Stimulated activated CD8-positive, alpha-beta memory T cell treated with anti-CD3 and anti-CD28 coated beads, Interleukin-12 subunit alpha, Interleukin-12 subunit beta, amount 100 ng/mL, for 4 hours (primary cell): Measurements from ENCODE around the gene ANKRD63.

Experiments
- DNase-seq: peaks from one replicate; pipeline ENCODE4 v3.0.0-alpha.2; 2020; ENCODE audit warnings: low read depth

Gene ANKRD63

DNA sequence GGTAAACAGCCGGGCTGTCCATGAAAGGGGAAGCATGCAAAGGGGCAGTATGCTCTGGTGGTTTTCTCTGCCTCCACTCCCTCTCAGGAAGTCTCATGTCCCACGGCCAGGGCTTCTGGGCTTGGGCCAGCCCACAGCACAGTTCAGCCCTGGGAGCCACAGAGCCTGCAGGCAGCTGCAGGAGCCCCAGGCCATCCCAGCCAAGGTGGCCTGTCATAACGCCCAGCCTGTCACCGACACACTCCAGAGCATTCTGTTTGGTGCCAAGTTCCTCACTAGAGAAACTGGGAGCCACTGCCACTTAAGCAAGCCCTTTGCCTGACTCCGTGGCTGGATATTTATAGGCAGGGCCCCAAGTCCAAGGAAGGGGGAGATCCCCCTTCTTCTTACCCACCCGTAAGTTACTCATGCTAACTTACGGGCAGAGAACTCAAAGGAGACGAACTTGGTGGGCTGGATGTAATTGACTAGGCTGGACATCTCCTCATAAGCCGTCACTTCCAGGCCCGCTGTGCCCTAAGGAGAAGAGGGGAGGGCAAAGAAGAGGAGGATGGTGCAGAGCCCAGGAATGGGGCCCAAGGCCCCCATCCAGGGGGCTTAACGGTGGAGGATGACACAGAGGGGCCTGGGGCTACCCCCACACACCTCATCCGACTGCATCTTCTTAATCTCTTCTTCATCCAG, 13.2 kb upstream of the ANKRD63 start:
- DNase-seq, result no peak

DNA sequence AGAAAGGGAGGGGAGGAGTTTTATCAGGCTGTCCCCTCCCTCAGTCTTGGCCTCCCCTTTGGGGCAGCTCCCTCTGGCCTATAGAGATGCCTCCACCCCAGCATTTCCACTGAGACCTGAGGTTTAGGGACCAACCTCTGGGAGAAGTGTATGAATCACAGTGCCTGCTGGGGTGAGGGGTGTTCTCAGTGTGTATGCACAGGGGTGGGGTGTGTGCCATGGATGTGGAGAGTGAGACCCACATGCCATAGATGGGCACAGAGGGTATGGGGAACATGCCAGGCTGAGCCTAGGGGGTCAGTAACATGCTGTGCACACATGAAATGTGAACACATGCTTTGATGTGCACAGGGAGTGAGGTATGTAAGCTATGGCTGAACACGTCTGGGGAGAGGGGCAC, 12.4 kb upstream of the ANKRD63 start:
- no peak for DNase-seq

DNA sequence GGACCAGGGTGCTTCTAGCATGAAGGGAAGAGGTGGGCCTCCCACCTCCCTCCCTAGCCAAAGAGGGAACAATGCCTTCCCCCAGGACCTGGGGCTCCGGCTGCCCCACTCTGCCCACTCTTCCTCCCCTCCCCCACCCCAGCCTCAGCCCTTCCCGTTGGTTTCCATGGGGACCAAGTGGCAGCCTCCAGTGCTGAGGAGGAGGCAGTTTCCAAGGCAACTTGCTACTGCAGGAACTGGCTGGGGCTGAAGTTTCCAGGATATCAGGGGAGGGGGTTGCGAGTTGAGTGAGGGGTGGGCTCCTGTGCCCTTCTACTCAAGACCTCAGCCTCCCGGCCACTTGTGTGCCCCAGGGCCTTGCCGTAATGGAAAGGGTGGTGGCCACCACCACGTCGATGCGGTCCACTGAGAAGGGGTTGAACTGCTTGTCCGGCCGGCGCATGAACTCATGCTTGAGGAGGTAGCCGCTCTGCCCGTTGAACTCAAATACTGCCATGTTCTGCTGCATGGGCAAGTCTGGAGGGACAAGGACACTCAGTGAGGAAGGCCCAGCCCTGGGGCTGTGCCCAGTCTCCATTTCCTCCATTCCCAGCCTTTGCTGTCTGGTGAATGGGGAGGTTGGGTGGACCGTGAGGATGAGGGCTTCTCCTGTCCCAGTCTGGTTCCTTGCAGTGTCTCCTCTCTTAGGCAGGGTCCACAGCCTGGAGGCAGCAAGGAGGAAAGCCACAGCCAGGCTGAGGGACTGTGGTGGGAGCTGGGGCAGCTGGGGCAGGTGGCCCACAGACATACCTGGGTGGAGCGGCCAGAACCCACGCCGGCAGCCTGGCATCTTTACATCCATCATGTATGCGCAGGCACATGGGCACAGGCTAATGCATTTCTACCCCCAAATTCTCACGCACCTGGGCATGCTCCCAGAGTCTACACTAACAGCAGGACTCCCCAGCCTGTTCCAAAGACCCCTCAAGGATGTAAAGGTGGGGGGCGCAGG, 11.3 kb upstream of the ANKRD63 start:
- no peak for DNase-seq

- DNase-seq, result no peak
Measured at GRCh38 chr15:40293006-40293405, 10.1 kb upstream of the ANKRD63 start.

DNA sequence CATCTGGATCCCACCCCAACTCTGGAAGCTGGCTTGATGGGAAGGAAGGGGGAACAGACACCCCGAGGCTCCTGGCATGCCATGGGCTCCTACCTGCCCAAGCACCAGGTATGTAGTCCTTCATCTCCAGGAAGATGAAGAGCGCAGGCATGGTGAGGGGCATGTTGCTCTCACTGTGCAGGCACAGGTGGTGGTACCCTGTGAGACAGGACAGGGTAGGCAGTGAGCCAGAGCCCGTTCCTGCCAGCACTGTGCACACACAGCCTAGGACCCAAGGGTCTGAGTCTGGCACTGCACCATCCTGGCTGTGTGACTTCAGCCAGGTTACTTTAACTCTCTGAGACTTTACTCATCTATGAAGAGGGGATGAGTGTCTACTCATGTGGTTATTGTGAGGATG, 9.4 kb upstream of the ANKRD63 start:
- no peak for DNase-seq

DNA sequence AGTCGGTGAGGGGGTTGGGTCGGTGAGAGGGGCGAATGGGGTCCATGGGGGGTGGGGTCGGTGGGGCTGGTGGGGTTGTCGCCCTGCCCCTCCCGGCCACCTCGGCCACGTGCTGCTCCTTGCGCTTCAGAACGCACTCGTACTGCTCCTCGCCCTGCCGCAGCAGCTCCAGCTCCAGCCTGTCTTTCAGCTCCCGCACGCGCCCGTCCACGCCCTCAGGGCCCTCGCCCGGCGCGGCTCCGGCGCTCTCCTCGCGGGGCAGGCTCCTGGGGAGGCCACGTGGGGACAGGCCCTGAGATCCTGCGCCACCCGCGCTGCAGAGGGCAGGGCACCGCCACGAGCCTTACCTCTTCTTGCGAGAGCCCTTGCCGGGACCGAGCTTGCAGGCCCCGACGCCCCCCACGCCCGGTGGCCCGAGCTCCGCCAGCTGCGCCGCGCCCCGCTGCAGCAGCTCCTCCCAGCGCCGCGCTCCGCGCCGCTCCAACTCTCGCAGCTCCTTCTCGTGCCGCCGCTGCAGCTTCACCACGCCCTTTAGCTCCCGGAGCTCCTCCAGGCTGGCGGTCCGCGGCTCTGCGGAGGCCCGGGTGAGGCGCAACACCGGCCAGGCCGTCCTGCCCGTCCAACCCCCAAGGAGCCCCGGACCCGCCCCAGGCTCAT, 8.2 kb upstream of the ANKRD63 start:
- DNase-seq, result no peak

GRCh38 chr15:40290545-40290917, 7.7 kb upstream of the ANKRD63 start:
- DNase-seq, result no peak

- no peak for DNase-seq
Measured at GRCh38 chr15:40289140-40289775, 6.4 kb upstream of the ANKRD63 start.

DNA sequence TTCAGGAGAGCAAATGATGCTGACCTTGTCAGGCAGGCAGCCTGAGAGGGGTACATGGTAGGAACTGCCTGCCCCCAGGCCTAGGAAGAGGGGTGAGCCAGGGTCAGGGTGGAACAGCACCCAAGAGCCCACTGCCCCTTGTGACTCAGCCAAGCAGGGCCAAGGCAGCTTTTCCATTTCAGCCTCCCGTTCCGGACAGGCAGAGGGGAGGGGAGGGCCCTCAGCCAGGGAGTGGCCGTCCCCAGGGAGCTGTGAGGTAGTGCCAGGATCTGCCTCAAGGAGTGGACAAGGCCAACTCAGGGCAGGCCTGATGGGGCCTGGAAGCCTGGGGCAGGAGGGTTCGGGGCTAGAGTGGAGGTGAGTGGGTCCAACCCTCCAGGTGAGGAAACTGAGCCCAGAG, 5.1 kb upstream of the ANKRD63 start:
- no peak for DNase-seq

- DNase-seq, result no peak
Measured at GRCh38 chr15:40287505-40287904, 4.6 kb upstream of the ANKRD63 start.

DNA sequence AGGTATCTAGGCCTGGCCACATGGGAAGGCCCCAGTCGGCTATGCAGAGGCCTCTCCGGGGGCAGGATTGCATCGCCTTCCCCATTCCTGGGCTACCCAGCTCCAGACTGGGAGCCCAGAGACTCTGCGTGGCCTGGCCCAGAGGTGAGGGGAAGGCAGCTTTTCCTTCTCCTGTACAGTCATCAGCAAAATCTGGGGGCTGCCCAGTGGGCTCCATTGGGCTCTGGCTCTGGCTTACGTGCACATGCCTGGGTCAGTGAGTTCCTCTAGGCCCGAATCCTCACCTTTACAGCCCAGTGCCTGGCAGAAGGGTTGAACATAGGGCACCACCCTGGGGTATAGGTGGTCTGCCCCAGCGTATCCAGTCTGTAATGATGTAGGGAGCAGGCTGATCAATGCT, 3.9 kb upstream of the ANKRD63 start:
- no peak for DNase-seq

DNA sequence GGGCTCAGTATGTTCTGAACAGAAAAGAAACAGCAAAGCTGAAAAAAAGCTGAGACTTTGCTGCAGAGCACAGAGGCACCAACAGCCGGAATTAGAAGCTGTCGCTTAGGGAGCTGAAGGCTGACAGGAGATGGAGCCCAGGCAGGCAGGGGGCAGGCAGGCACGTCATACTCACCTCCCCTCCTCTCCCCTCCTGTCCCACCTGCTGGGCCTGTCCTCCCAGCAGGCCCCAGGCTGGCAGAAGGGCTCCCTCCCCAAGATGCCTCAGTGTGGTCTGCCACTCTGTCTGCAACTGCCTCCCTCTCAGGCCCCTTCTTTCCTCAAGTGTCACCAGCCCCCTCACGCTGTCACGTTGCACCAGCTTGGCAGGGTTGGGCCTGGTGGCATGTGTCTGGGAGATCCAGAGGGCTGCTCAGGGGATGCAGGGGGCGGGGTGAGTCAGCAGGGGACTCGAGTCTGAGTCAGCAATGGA, 3.2 kb upstream of the ANKRD63 start:
- no peak for DNase-seq

DNA sequence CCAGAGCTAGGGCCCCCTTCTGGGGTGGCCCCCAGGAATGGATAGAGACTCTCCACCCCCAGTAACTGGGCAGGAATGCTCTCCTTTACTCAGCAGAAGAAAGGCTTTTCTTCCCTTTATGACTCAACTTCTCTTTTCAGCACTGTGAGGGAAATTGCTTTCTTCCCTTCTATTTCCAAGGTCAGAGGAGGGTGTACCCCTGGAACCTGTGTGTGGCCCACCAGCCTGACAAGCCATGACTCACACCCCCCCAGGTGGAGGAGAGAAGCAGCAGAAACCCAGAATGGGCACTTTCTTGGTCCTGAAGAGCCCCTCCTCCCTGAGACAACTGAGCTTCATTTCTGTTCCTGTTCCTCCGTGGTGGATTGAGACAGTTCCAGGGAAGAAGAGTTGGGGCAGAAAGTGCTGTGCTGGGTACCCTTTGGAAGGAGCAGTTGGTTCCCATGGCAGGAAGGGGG, 2.7 kb upstream of the ANKRD63 start:
- no peak for DNase-seq

GRCh38 chr15:40285151-40285550, 2.3 kb upstream of the ANKRD63 start:
- DNase-seq, result no peak

DNA sequence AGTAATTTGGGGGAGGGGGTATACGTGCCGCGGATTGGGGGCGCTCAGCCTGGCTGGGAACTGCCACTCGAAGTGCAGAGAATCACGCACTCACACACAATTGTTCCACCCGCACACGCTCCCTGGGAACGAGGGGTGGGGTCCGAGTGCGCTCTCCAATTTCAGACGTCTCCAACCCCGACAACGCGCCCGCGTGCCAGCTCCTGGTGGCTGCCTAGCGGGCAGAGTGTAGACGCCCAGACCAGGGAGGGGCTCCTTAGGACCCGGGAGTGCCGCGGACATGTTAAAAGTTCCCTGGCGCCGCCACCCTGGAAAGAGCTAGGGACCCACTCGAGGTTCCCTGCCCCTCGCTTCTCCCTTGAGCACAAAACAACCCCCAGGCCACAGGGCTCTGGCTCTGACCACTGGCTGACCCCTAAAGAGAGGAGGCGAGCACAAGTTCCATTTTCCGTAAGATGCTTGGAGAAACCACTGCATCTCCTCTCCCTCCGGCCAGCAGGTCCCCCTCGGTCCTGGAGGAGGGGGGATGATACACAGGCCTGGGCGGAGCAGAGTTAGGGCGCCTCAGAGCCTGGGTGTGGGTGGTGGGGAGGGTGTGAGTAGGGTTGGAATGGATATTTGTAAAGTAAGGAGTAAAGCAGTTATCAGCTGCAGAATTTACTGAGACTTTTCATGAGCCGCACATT, 894 bp upstream of the ANKRD63 start:
- DNase-seq, result no peak

DNA sequence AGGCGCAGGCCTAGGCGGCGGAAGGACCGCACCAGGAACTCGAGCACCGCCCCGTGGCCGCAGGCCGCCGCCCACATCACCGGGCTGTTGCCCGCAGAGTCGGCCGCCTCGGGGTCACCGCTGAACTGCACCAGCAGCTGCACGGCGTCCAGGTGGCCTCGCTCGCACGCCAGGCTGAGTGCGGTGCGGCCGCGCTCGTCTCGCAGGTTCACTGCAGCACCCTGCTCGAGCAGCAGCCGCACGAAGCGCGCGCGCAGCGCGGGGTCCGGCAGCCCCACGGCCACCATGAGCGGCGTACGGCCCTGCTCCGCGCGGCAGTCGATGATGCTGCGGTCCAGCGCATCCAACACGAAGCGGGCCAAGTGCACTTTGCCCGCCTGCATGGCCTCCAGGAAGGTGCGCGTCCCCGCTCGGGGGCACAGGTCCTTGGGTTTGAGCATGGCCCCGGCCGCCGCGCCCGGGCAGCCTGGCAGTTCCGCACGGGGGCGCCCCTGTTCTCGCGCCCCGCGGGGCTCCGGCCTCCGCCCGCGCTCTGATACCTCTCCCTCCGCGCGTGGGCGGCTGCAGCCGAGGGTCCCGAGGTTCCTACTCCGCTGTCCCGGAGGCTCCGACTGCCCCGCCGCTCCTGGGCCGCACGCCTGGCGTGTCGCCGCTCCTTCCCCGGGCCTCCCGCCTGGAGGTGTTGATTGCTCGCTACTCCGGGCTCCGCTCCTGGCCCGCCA, 556 bp downstream of the ANKRD63 start:
- peak; percentile 19 for DNase-seq

DNA sequence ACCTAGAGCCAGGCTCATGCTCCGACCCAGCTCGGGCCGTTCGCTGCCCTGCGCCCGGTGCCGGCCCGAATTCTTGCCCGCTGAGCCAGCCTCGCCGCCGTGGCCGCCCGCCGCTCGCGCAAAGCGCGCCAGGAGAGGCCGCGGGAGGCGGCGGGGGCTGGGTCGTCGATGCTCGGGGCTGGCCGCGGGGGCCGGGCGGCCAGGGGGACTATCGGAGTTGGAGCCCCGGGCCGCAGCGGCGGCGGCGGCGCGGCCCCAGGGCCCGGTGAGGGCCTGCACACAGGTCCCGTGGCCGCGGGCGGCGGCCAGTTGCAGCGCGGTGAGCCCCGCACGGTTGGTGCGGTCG, 1.1 kb downstream of the ANKRD63 start:
- no peak for DNase-seq

- DNase-seq, result no peak
Measured at GRCh38 chr15:40281057-40281800, 1.6 kb downstream of the ANKRD63 start.

GRCh38 chr15:40280260-40281056, 2.4 kb downstream of the ANKRD63 start:
- DNase-seq, result no peak
